Stimulated activated CD8-positive, alpha-beta memory T cell treated with anti-CD3 and anti-CD28 coated beads, Interleukin-12 subunit alpha, Interleukin-12 subunit beta, amount 100 ng/mL, for 1 hour (primary cell): ENCODE measurements around the gene OSBPL5.
"Not testable (repeated sequence)": the region's sequence is repeated elsewhere in the genome, so short reads cannot be mapped to it uniquely, and the experiment has no call there.

ENCODE experiments used
- DNase-seq: peaks from one replicate; pipeline ENCODE4 v3.0.0-alpha.2; 2020; ENCODE audit warnings: low read depth

The OSBPL5 gene

GRCh38 chr11:3121416-3121815 lies 43.7 kb downstream of the OSBPL5 start:
- DNase-seq: no peak

- no peak for DNase-seq
Observed at GRCh38 chr11:3120071-3120792, 44.9 kb downstream of the OSBPL5 start.

GRCh38 chr11:3119141-3119821 lies 45.8 kb downstream of the OSBPL5 start:
- DNase-seq: no peak

GRCh38 chr11:3115321-3115720 lies 49.8 kb downstream of the OSBPL5 start:
- no peak for DNase-seq

- not testable (repeated sequence) for DNase-seq
Observed at GRCh38 chr11:3113661-3114060, 51.4 kb downstream of the OSBPL5 start.

GRCh38 chr11:3111919-3112690 lies 53.0 kb downstream of the OSBPL5 start:
- no peak for DNase-seq

GRCh38 chr11:3111466-3111865 lies 53.6 kb downstream of the OSBPL5 start:
- DNase-seq: no peak

GRCh38 chr11:3109921-3110706 lies 55.0 kb downstream of the OSBPL5 start:
- no peak for DNase-seq

- DNase-seq: no peak
Observed at GRCh38 chr11:3109434-3109833, 55.7 kb downstream of the OSBPL5 start.

- DNase-seq: no peak
Observed at GRCh38 chr11:3108183-3108721, 56.9 kb downstream of the OSBPL5 start.

GRCh38 chr11:3107608-3108182 lies 57.4 kb downstream of the OSBPL5 start:
- DNase-seq: no peak

- no peak for DNase-seq
Observed at GRCh38 chr11:3106736-3107524, 58.2 kb downstream of the OSBPL5 start.

GRCh38 chr11:3105791-3106735 lies 59.0 kb downstream of the OSBPL5 start:
- no peak for DNase-seq

- DNase-seq: no peak
Observed at GRCh38 chr11:3104961-3105790, 59.9 kb downstream of the OSBPL5 start.

- DNase-seq: no peak
Observed at GRCh38 chr11:3104051-3104714, 60.9 kb downstream of the OSBPL5 start.

- DNase-seq: no peak
Observed at GRCh38 chr11:3103076-3103475, 62.0 kb downstream of the OSBPL5 start.

GRCh38 chr11:3102641-3102921 lies 62.5 kb downstream of the OSBPL5 start:
- DNase-seq: no peak

GRCh38 chr11:3101921-3102640 lies 63.0 kb downstream of the OSBPL5 start:
- no peak for DNase-seq
